Transverse colon (tissue), 4 donors: ENCODE measurements around the gene AIG1.

Experiments used
- EP300 ChIP-seq: sonication (generic); formaldehyde crosslinking; IDR thresholded peaks from one replicate; pipeline ENCODE4 v1.6.1; 2017; ENCODE audit warnings: antibody characterized with exemption, low read depth
- POLR2AphosphoS5 ChIP-seq, 3 donors: sonication (generic); formaldehyde crosslinking; IDR thresholded peaks; one replicate each; pipeline ENCODE4 v1.6.1; 2016; ENCODE audit warnings: antibody characterized with exemption in 3 of 3
- TF ChIP-seq, protein P1 (sequence below), 5 experiments: fragments of 200-600 bp in 3 of 5; fragments of 450-650 bp in 2 of 5; sonication (generic) in 3 of 5; IDR thresholded peaks; 1 replicate in 2 of 5; 2 replicates in 3 of 5; pipeline ENCODE4 v1.5.1; 2016 to 2017; ENCODE audit warnings: antibody characterized with exemption in 5 of 5, inconsistent platforms in 3 of 5, mild to moderate bottlenecking in 2 of 5, moderate library complexity in 1 of 5

DNA sequence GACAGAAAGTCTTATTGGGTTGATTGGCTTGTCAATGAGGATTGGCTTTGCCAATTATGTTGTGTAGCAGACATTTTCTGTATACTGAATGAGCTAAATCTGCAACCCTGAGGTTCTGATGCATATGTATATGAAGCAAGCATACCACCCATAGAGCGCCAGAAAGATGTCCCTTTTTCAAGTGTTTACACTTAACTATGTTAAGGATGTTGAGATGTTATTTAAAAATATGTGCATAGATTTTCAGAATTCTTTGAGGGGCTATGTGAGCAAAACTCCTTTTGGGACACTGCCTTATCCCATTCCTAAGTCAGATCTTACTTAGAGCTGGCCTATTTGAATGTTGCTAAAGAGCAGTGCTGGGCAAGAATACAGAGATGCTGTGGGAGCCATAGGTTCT lies 1.9 kb downstream of the AIG1 start:
- TF ChIP-seq, protein P1, sequence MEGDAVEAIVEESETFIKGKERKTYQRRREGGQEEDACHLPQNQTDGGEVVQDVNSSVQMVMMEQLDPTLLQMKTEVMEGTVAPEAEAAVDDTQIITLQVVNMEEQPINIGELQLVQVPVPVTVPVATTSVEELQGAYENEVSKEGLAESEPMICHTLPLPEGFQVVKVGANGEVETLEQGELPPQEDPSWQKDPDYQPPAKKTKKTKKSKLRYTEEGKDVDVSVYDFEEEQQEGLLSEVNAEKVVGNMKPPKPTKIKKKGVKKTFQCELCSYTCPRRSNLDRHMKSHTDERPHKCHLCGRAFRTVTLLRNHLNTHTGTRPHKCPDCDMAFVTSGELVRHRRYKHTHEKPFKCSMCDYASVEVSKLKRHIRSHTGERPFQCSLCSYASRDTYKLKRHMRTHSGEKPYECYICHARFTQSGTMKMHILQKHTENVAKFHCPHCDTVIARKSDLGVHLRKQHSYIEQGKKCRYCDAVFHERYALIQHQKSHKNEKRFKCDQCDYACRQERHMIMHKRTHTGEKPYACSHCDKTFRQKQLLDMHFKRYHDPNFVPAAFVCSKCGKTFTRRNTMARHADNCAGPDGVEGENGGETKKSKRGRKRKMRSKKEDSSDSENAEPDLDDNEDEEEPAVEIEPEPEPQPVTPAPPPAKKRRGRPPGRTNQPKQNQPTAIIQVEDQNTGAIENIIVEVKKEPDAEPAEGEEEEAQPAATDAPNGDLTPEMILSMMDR (IDR thresholded peaks at IDR 0.05) = no peak
- TF ChIP-seq POLR2AphosphoS5 (IDR thresholded peaks at IDR 0.05) (no peak), EP300 (no peak)
